OCI-LY7 (cell line): ENCODE data around the gene TLX3. TPM values are rescaled to one million over a fixed set of nuclear protein-coding genes. Genes with fewer than 3 reads are reported as not detected.

ENCODE experiments used
- BruUV-seq: library from RNA; stranded (reverse); fragments of 400-500 nt; replicated peaks from 2 replicates; lab custom pipeline; 2021; lab: Mats Ljungman, UMichigan
- CTCF ChIA-PET: fragments of 300-600 bp; sonication (Branson Sonifier 250); formaldehyde crosslinking; loops from one replicate; lab custom pipeline; 2022; ENCODE audit warnings: antibody characterized with exemption; ENCODE audit not compliant: unreplicated experiment; lab: Charles Lee
- POLR2A ChIA-PET: fragments of 300-600 bp; sonication (Branson Sonifier 250); formaldehyde crosslinking; loops from one replicate; lab custom pipeline; 2022; ENCODE audit warnings: antibody characterized with exemption; lab: Charles Lee
- DNase-seq: peaks from one replicate; pipeline ENCODE4 v3.0.0-alpha.2; 2015; ENCODE audit warnings: low spot score
- H2AFZ ChIP-seq: fragments of 200-600 bp; sonication (generic), shearing (Covaris generic); 2 replicates; pipeline ENCODE4 v1.6.1; 2014; ENCODE audit warnings: mild to moderate bottlenecking, antibody characterized with exemption, low read length, moderate library complexity
- H3K27ac ChIP-seq: fragments of 200-600 bp; sonication (generic); 2 replicates; pipeline ENCODE4 v1.5.1; 2014; ENCODE audit warnings: mixed run types, low read depth, mild to moderate bottlenecking, moderate library complexity, low read length, inconsistent platforms; ENCODE audit not compliant: poor library complexity, severe bottlenecking
- H3K36me3 ChIP-seq: fragments of 200-600 bp; sonication (generic); 2 replicates; pipeline ENCODE4 v1.6.1; 2014; ENCODE audit warnings: mild to moderate bottlenecking, antibody characterized with exemption, low read length, moderate library complexity, mixed read lengths; ENCODE audit not compliant: insufficient read depth
- H3K4me1 ChIP-seq: fragments of 200-600 bp; sonication (generic); 2 replicates; pipeline ENCODE4 v1.5.1; 2014; ENCODE audit warnings: mild to moderate bottlenecking, low read length; ENCODE audit not compliant: insufficient read depth, poor library complexity, severe bottlenecking
- H3K4me2 ChIP-seq: fragments of 200-600 bp; sonication (generic); 2 replicates; pipeline ENCODE4 v1.6.1; 2014; ENCODE audit warnings: mild to moderate bottlenecking, low read length
- H3K4me3 ChIP-seq: fragments of 200-600 bp; sonication (generic); 2 replicates; pipeline ENCODE4 v1.5.1; 2014; ENCODE audit warnings: mild to moderate bottlenecking, low read depth, low read length; ENCODE audit not compliant: poor library complexity, severe bottlenecking
- H3K79me2 ChIP-seq: fragments of 200-600 bp; sonication (generic); 2 replicates; pipeline ENCODE4 v1.6.1; 2016; ENCODE audit warnings: low read depth, mild to moderate bottlenecking, low read length, moderate library complexity, mixed read lengths; ENCODE audit not compliant: insufficient read depth
- H3K9me2 ChIP-seq: fragments of 200-600 bp; sonication (generic); 2 replicates; pipeline ENCODE4 v1.6.1; 2016; ENCODE audit warnings: mild to moderate bottlenecking, low read length, mixed read lengths; ENCODE audit not compliant: insufficient read depth
- H3K9me3 ChIP-seq: fragments of 200-600 bp; sonication (generic); 2 replicates; pipeline ENCODE4 v1.6.1; 2014; ENCODE audit warnings: mild to moderate bottlenecking, mixed run types, low read length, mixed read lengths
- H4K20me1 ChIP-seq: fragments of 200-600 bp; sonication (generic); 2 replicates; pipeline ENCODE4 v1.6.1; 2014; ENCODE audit warnings: mild to moderate bottlenecking, antibody characterized with exemption, low read length, moderate library complexity, mixed read lengths; ENCODE audit not compliant: insufficient read depth
- EZH2phosphoT487 ChIP-seq: fragments of 200-600 bp; sonication (generic); IDR thresholded peaks from 2 replicates; pipeline ENCODE4 v1.6.1; 2018; ENCODE audit warnings: low read depth, borderline replicate concordance, mild to moderate bottlenecking, mixed run types, antibody characterized with exemption, low read length, moderate library complexity, mixed read lengths
- intact Hi-C: fragments of 100-400 bp; cut with micrococcal nuclease; formaldehyde crosslinking; loops from one replicate; pipeline ENCODE4 v1.10.0; 2022; ENCODE audit not compliant: unreplicated experiment
- total RNA-seq, 2 experiments: library from RNA; depleted of rRNA in 1 of 2; stranded (reverse); fragments of >200 nt in 1 of 2; shearing (Covaris generic) in 1 of 2; gene quantifications; 2 replicates each; pipeline ENCODE4 v1.2.3, GENCODE V29; 2014 to 2022
- TF ChIP-seq, protein P1 (sequence below): fragments of 200-600 bp; sonication (generic); conservative IDR thresholded peaks from 2 replicates; pipeline ENCODE4 v1.5.1; 2014; ENCODE audit warnings: mild to moderate bottlenecking, antibody characterized with exemption, low read length, moderate library complexity, mixed read lengths

The TLX3 gene
- total RNA-seq, 2 experiments from 2014 or later: not detected

- TF ChIP-seq, protein P1, sequence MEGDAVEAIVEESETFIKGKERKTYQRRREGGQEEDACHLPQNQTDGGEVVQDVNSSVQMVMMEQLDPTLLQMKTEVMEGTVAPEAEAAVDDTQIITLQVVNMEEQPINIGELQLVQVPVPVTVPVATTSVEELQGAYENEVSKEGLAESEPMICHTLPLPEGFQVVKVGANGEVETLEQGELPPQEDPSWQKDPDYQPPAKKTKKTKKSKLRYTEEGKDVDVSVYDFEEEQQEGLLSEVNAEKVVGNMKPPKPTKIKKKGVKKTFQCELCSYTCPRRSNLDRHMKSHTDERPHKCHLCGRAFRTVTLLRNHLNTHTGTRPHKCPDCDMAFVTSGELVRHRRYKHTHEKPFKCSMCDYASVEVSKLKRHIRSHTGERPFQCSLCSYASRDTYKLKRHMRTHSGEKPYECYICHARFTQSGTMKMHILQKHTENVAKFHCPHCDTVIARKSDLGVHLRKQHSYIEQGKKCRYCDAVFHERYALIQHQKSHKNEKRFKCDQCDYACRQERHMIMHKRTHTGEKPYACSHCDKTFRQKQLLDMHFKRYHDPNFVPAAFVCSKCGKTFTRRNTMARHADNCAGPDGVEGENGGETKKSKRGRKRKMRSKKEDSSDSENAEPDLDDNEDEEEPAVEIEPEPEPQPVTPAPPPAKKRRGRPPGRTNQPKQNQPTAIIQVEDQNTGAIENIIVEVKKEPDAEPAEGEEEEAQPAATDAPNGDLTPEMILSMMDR: no peak
- no peak for TF ChIP-seq EZH2phosphoT487
- CTCF ChIA-PET: no interaction called here
- no TSS peak for BruUV-seq
- Histone ChIP-seq H3K27ac (no peak overlapping the region), H3K36me3 (no peaks in the 10 kb centered on the region), H2AFZ (no peak overlapping the region), H3K4me2 (no peak overlapping the region), H3K4me3 (no peak overlapping the region), H3K79me2 (no peaks in the 10 kb centered on the region), H4K20me1 (no peaks in the 10 kb centered on the region), H3K9me3 (no peaks in the 10 kb centered on the region), H3K4me1 (no peaks in the 10 kb centered on the region), H3K9me2 (no peaks in the 10 kb centered on the region)
- intact Hi-C loops: no loop called here
- POLR2A ChIA-PET: interaction anchor here (1.1 to 1.4 kb wide), 2 partner anchors 8 to 40 kb away, joined by 3 to 6 read pairs; no protein-coding TSS in a partner anchor
- no peak for DNase-seq
Measured at GRCh38 chr5:171263181-171263580, 45.9 kb upstream of the TLX3 start.

GRCh38 chr5:171264843-171265242 lies 44.2 kb upstream of the TLX3 start:
- ChIA-PET CTCF (no interaction called here), POLR2A (no interaction called here)
- Histone ChIP-seq H3K27ac (no peak overlapping the region), H3K4me3 (no peak overlapping the region), H3K9me3 (no peaks in the 10 kb centered on the region), H3K4me2 (no peak overlapping the region), H3K4me1 (no peaks in the 10 kb centered on the region), H3K79me2 (no peaks in the 10 kb centered on the region), H4K20me1 (no peaks in the 10 kb centered on the region), H3K9me2 (no peaks in the 10 kb centered on the region), H3K36me3 (no peaks in the 10 kb centered on the region), H2AFZ (no peak overlapping the region)
- no TSS peak for BruUV-seq
- no peak for DNase-seq
- intact Hi-C loops: no loop called here
- TF ChIP-seq, protein P1: no peak
- no peak for TF ChIP-seq EZH2phosphoT487

DNA sequence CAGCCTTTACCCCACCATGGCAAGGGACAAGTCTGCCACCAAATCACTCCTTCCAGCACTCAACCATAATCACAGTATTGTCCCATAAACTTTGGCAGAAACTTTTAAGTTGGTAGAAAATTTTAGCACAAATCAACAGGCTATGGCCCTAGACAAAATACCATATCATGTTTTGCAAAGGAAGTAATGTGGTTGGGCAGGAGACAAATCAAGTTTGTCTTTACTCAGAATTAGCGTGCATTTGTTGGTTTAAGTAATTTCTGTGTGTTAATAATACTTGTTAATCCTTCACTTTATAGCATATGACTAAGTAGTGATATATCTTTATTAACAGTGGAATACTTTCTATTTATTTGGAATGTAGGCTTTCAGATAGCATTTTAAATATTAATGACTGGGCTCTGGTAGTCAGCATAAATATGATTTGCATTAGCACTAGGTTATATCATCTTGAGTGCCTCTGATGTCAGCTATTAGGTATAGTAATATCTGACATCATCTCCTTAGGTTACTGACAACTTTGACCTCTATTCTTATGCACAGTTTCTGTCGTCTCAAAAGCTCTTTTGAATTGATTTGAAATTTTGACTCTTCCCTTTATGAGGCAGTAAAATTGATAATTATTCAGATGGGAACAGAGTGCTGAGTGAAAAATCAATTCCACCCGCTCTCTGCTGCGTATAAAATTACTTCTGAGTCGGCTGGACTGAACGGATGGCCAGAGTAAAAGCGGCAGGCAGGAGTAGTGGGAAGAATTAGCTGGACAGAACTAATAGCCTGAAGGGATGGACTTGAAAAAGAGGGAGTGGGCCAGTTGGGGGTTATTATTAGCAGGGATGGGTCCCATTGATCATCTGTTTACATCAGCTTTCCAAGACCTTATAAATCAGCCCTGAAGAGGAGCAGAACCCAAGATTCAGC lies 40.1 kb upstream of the TLX3 start:
- no peak for DNase-seq
- H3K9me3 ChIP-seq: no peaks in the 10 kb centered on the region
- H3K4me3 ChIP-seq: no peak overlapping the region
- H3K4me2 ChIP-seq: no peak overlapping the region
- no peak overlapping the region for H2AFZ ChIP-seq
- no peaks in the 10 kb centered on the region for H4K20me1 ChIP-seq
- H3K36me3 ChIP-seq: no peaks in the 10 kb centered on the region
- no peak overlapping the region for H3K27ac ChIP-seq
- POLR2A ChIA-PET: no interaction called here
- CTCF ChIA-PET: no interaction called here
- TF ChIP-seq, protein P1: no peak
- TF ChIP-seq EZH2phosphoT487: no peak
- no peaks in the 10 kb centered on the region for H3K9me2 ChIP-seq
- no TSS peak for BruUV-seq
- intact Hi-C loops: no loop called here
- no peaks in the 10 kb centered on the region for H3K4me1 ChIP-seq
- no peaks in the 10 kb centered on the region for H3K79me2 ChIP-seq
